HuH-7.5 (cell line): Measurements from ENCODE around the gene RPL10A.

Source experiments
- DNase-seq: peaks from one replicate; pipeline ENCODE4 v3.0.0; 2011; ENCODE audit warnings: low spot score

The RPL10A gene

GRCh38 chr6:35476004-35476403 lies 7.8 kb downstream of the RPL10A start:
- DNase-seq = no peak

- no peak for DNase-seq
These were observed 8.8 kb downstream of the RPL10A start for GRCh38 chr6:35477028-35477427.

DNA sequence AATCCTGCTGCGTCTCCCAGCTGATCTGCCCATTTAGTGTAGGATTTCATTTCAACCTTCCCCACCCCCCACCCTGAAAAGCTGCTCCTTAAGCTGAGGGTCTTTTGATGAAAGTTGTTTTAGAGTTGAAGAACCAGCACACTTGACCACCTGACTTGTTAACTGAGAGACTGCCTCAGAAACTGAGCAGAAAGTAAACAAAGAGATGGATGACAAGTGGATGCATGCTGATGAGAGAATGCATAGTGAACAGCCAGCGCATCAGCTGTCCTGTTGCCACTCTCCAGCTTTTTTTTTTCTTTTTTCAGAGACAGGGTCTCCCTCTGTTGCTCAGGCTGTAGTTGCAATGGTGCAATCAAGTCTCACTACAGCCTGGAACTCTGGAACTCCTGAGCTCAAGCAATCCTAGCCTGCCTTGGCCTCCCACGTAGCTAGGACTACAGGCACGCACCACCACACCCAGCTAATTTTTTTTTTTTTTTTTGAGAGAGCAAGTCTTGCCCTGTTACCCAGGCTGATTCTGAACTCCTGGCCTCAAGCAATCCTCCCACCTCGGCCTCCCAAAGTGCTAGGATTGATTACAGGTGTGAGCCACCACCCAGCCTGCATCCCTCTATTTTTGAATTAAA lies 9.5 kb downstream of the RPL10A start:
- no peak for DNase-seq

GRCh38 chr6:35478259-35478658 lies 10.1 kb downstream of the RPL10A start:
- DNase-seq = no peak

DNA sequence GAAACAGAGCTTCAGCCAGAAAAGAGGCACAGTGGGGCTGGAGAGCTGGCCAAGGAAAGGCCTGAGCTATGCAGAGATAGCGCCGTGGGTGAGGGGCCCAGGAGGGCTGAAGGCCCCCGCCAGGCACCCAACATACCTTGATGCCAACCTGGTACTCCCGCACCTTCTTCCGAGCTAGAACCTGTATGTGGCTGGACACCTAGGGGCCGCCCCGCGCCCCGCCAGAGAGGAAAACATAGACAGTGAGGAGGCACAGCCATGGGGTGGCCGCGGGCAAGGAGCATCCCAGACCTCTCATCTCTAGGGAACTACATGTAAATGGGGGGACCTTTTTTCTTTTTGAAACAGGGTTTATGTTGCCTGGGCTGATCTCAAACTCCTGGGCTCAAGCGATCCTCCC lies 12.0 kb downstream of the RPL10A start:
- no peak for DNase-seq

DNA sequence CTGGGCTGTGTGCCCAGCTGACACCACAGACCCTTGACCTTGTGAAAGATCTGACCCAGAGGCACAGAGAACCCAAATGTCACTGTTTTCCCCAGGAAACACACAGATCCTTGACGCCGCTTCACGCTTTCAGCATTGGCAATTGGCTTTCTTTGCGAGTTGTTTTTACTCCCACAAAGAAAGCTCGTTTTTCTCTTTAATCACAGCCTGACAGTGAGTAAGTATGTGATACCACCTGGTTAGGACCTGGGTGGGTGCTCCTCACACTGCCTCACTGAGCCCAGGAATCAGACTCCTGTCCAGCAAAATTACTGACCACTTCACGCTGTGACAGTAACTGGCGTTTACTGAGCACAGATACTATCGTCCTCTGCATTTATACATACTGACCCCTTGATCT lies 13.0 kb downstream of the RPL10A start:
- DNase-seq = no peak

DNA sequence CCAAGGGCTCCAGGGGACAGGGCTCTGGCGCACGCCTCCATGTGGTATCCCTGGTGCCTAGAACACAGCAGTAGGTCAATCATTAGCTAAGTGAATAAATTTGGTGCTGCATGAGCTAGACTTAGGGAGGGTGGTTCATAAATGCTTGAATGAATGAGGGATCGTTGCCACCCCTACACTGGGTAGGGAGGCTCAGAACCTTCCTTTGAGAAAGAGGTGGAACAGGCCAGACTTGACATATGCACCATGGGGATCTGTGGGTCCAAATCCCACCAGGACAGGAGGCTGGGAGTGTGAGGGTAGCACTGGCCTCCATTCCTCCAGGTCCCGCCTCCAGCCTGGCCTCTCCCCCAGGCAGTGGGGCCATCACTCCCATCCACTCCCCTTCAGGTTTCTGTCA lies 14.9 kb downstream of the RPL10A start:
- no peak for DNase-seq

DNA sequence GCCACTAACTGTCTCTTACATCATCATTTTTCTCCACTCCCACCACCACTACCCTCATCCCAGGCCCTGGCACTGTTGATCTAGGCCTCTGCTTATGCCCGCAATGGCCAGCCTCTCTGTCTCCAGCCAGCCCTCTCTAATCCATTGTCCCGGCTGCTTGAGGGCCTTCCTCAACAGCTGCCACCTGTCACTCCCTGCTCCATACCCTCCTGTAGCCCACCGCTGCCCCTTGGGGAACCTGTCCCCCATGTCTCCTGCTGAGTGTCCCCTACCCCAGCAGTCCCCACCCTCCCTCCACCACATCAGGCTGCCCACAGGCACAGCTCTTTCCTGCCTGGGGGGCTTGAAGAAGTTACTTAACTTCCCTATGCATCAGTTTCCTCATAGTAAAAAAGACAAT lies 15.3 kb downstream of the RPL10A start:
- DNase-seq = no peak

GRCh38 chr6:35483893-35484645 lies 15.9 kb downstream of the RPL10A start:
- no peak for DNase-seq

GRCh38 chr6:35484921-35485392 lies 16.8 kb downstream of the RPL10A start:
- DNase-seq = no peak

DNA sequence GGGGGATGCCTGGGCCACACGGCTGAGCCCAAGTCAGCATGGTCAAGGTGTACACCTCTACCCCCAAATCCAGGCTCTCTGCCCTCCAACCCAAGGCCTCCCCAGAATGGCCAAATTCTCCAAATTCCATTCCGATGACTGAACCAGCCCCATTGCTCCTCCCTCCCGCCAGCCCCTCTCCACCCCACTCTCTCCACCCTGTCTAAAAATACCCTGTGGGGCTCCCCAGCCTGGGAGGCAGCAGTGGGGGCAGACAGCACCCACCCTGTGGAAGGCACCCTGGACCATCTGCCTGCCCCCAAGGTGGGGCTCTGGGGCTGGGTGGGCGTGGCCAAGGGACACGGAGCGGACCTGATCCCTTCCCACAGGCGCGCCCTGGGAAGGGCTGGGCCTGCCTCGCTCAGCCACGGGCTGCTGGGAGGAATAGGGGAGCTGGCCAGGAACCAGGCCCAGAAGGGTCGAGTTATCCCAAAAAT lies 17.2 kb downstream of the RPL10A start:
- DNase-seq = no peak

GRCh38 chr6:35486005-35486925 lies 18.1 kb downstream of the RPL10A start:
- no peak for DNase-seq

- no peak for DNase-seq
These were observed 19.7 kb downstream of the RPL10A start for GRCh38 chr6:35487658-35488516.

- DNase-seq = no peak
These were observed 20.3 kb downstream of the RPL10A start for GRCh38 chr6:35488517-35488862.

DNA sequence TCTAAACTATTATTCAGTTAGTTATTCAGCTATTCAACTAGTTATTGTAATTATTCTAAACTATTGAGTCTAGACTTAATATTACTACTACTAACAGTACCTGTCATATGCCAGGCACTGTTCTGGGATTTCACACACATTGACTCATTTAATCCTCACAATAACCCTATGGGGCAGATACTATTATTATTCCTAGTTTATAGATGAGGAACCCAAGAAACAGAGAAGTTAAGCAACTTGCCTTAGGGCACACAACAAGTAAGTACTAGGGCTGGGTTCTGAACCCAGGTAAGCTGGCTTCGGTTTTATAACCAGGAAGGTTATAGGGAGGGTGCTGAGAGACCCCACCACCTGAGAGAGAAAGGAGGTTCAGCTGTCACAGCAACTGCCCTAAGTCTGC lies 20.9 kb downstream of the RPL10A start:
- no peak for DNase-seq

GRCh38 chr6:35489995-35490791 lies 22.0 kb downstream of the RPL10A start:
- no peak for DNase-seq

GRCh38 chr6:35490821-35491557 lies 22.8 kb downstream of the RPL10A start:
- no peak for DNase-seq

DNA sequence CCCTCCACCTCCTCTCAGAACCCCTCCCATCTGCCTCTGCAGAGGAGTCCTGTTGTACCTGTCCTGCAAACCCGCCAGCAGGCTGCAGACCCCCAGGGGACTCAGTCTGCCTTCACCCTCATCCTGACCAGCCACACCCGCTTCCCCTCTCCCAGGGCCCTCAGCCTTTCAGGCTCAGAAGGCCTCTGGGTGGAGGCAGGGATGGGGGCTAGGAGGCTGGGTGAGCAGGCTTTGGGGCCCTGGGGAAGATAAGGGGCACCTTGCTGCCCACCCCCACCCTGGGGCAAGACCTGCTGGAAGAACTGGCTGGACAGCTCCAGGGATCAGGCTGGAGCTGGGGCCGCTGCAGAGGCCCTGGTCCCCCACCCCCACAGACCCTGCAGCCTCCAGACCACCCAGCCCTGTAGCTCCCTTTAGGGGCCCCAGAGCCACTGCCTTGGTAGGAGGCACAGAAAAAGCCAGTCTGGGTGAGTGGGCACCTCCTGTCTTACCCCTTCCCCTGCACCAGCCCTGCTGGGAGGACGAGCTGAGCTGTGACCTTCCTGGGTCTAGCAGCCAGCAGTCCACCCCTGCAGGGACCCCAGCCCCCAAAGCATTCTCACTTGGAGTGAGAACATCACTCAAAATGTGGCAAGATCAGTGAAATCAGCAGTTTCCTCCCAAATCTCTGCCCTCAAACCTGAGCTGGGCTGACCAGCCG lies 23.5 kb downstream of the RPL10A start:
- no peak for DNase-seq

GRCh38 chr6:35492258-35492973 lies 24.2 kb downstream of the RPL10A start:
- DNase-seq = no peak
